GM18508 (cell line): Measurements from ENCODE around the gene ZNF511.

Experiments used
- ATAC-seq: cut with Tn5 transposase; IDR thresholded peaks from one replicate; pipeline ENCODE4 v1.9.1; 2021; ENCODE audit warnings: moderate number of reproducible peaks; ENCODE audit not compliant: insufficient read depth, unreplicated experiment

Gene ZNF511

GRCh38 chr10:133350283-133350949, 41.7 kb downstream of the ZNF511 start:
- ATAC-seq, result no peak

GRCh38 chr10:133350950-133351329, 42.2 kb downstream of the ZNF511 start:
- no peak for ATAC-seq

GRCh38 chr10:133351408-133352318, 42.9 kb downstream of the ZNF511 start:
- ATAC-seq, result no peak

- ATAC-seq, result no peak
These were observed 44.7 kb downstream of the ZNF511 start for GRCh38 chr10:133353202-133353959.

GRCh38 chr10:133353988-133354605, 45.4 kb downstream of the ZNF511 start:
- no peak for ATAC-seq

- ATAC-seq, result no peak
These were observed 46.0 kb downstream of the ZNF511 start for GRCh38 chr10:133354672-133355240.

- no peak for ATAC-seq
These were observed 46.6 kb downstream of the ZNF511 start for GRCh38 chr10:133355266-133355665.

- no peak for ATAC-seq
These were observed 47.3 kb downstream of the ZNF511 start for GRCh38 chr10:133355991-133356390.

GRCh38 chr10:133356549-133357284, 48.0 kb downstream of the ZNF511 start:
- no peak for ATAC-seq

- no peak for ATAC-seq
These were observed 48.8 kb downstream of the ZNF511 start, which contains the start of gene FUOM for GRCh38 chr10:133357285-133358161. FUOM (minus strand) TSS chr10:133358019; CDS start chr10:133358007, 12 bp downstream.

- ATAC-seq, result no peak
These were observed 49.6 kb downstream of the ZNF511 start for GRCh38 chr10:133358162-133358924.

GRCh38 chr10:133358925-133359310, 50.2 kb downstream of the ZNF511 start:
- no peak for ATAC-seq

GRCh38 chr10:133359554-133359971, 50.8 kb downstream of the ZNF511 start:
- no peak for ATAC-seq

GRCh38 chr10:133359972-133360610, 51.4 kb downstream of the ZNF511 start:
- no peak for ATAC-seq

- no peak for ATAC-seq
These were observed 52.5 kb downstream of the ZNF511 start for GRCh38 chr10:133361227-133361626.

GRCh38 chr10:133361773-133362441, 53.2 kb downstream of the ZNF511 start:
- no peak for ATAC-seq
